ENCODE results near the gene PDE4C.

PDE4C gene

GRCh38 chr19:18253716-18254115 lies 27.5 kb upstream of the PDE4C start:
- no peak for DNase-seq

GRCh38 chr19:18253130-18253529 lies 26.9 kb upstream of the PDE4C start:
- DNase-seq = no peak

- DNase-seq = no peak
Measured at GRCh38 chr19:18252370-18252717, 26.1 kb upstream of the PDE4C start.

GRCh38 chr19:18251587-18252369 lies 25.5 kb upstream of the PDE4C start:
- DNase-seq = peak; percentile 85

GRCh38 chr19:18249834-18250233 lies 23.6 kb upstream of the PDE4C start:
- DNase-seq = no peak

GRCh38 chr19:18245297-18245696 lies 19.1 kb upstream of the PDE4C start:
- no peak for DNase-seq

- DNase-seq = no peak
Measured at GRCh38 chr19:18239303-18239702, 13.1 kb upstream of the PDE4C start.

- no peak for DNase-seq
Measured at GRCh38 chr19:18234194-18234593, 8.0 kb upstream of the PDE4C start.

- DNase-seq = no peak
Measured at GRCh38 chr19:18233224-18233825, 7.1 kb upstream of the PDE4C start.

GRCh38 chr19:18232540-18233223 lies 6.4 kb upstream of the PDE4C start:
- DNase-seq = peak; percentile 15

- DNase-seq = no peak
Measured at GRCh38 chr19:18231775-18232174, 5.5 kb upstream of the PDE4C start.

- no peak for DNase-seq
Measured at GRCh38 chr19:18230941-18231734, 4.9 kb upstream of the PDE4C start.

- no peak for DNase-seq
Measured at GRCh38 chr19:18229915-18230314, 3.7 kb upstream of the PDE4C start.

- no peak for DNase-seq
Measured at GRCh38 chr19:18229474-18229873, 3.2 kb upstream of the PDE4C start.

- DNase-seq = no peak
Measured at GRCh38 chr19:18227781-18228271, 1.6 kb upstream of the PDE4C start.

- DNase-seq = no peak
Measured at GRCh38 chr19:18226956-18227780, 930 bp upstream of the PDE4C start.

- no peak for DNase-seq
Measured at GRCh38 chr19:18225355-18225701, 910 bp downstream of the PDE4C start.

- peak; percentile 68 for DNase-seq
Measured at GRCh38 chr19:18224525-18225354, 1.5 kb downstream of the PDE4C start.

- no peak for DNase-seq
Measured at GRCh38 chr19:18223860-18224524, 2.2 kb downstream of the PDE4C start.

GRCh38 chr19:18221815-18222725 lies 4.2 kb downstream of the PDE4C start:
- DNase-seq = no peak

Measured in NCI-H1694 (cell line).